Measurements from ENCODE around the gene PPA1.

DNA sequence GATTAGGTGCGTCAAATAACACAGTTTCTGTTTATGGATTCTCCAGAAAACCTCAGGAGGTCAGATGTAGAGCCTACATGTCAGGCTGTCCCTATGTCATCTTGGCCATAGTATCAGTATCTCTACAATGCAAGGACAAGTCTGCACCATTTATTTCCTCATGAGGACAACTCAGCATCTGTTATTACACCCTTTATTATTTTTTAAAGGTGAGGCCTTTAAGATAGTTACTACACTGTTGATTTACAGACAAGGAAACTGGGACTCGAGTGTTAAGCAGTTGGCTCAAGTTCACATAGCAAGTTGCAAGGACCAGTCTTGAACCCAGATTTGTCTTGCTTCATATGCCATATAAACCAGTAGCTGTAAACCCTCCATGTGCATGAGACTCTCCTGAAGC, 23.2 kb upstream of the PPA1 start:
- TF ChIP-seq EZH2phosphoT487 (IDR thresholded peaks at IDR 0.05; ENCODE audit: insufficient read depth, low read depth) (no peak), EZH2 (IDR thresholded peaks at IDR 0.05; ENCODE audit: insufficient read depth, poor library complexity, severe bottlenecking) (no peak)

Data from GM23248 (cell line).